Fibroblast of skin of abdomen (primary cell): ENCODE results near the gene AKAP6.
"Not testable (repeated sequence)": the region's sequence is repeated elsewhere in the genome, so short reads cannot be mapped to it uniquely, and the experiment has no call there.

Experiments used
- DNase-seq: peaks from one replicate; pipeline ENCODE4 v3.0.0-alpha.2; 2013

Gene AKAP6

DNA sequence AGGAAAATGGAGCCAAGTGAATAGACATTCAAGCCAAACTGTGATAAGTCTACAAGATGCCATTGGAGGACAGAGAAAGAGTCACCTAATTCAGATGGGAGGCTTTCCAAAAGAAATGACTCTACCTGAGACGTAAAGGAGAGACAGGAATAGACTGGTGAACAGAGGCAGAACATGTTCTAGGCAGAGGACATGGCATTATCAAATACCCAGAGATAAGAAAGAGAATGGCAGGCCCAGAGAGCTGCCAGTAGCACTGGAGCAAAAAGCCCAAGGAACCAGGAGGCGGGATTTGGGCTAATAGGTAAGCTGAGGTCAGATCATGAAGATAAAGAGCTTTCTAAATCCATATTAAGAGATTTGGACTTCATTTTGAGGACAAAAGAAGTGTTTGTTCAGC is 207.1 kb downstream of the AKAP6 start:
- no peak for DNase-seq

DNA sequence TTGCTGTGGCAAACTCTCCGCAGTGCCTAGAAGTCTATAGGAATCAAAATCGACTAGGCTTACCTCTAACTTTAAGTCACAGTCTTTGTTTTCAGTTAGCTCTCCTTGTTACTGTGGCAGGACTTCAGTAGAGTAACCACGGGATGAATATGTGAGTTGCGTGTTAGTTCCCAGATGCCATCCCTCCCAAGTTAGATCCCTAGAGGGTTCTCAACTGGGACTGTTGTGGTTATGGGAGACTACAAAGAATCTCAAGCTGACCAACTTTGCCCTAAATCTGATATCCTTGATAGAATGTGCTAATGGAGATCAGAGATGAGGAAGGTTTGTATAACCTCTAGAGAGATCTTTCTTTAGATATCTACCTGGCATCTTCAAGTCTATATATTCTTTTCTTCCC is 208.1 kb downstream of the AKAP6 start:
- no peak for DNase-seq

DNA sequence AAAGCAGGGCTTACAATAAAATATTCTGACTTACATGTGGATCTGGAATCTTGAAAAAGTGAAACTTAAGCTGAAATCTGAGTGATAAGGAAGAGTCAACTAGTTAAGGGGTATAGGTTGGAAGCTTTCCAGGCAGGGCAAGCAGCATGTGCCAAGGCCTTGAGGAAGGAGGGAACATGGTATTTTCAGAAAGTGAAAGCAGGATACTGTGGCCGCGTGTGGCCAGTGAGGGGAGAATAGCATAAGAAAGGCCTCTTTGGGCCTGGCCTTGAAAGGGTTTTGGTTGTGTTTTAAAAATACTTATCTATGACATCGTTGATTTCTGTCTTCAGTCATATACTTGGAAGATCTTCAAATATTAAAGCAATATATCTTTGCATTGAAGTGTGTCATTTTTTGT is 213.4 kb downstream of the AKAP6 start:
- no peak for DNase-seq

DNA sequence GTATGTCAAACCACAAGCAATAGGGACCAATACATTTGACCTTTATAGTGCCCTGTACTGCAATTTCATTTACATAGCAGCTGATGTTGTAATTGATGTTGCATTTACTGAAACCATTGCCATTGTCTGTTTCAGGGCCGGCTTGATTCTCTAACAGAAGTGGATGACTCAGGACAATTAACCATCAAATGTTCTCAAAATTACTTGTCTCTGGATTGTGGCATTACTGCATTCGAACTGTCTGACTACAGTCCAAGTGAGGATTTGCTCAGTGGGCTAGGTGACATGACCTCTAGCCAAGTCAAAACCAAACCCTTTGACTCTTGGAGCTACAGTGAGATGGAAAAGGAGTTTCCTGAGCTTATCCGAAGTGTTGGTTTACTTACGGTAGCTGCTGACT is 216.0 kb downstream of the AKAP6 start:
- no peak for DNase-seq

DNA sequence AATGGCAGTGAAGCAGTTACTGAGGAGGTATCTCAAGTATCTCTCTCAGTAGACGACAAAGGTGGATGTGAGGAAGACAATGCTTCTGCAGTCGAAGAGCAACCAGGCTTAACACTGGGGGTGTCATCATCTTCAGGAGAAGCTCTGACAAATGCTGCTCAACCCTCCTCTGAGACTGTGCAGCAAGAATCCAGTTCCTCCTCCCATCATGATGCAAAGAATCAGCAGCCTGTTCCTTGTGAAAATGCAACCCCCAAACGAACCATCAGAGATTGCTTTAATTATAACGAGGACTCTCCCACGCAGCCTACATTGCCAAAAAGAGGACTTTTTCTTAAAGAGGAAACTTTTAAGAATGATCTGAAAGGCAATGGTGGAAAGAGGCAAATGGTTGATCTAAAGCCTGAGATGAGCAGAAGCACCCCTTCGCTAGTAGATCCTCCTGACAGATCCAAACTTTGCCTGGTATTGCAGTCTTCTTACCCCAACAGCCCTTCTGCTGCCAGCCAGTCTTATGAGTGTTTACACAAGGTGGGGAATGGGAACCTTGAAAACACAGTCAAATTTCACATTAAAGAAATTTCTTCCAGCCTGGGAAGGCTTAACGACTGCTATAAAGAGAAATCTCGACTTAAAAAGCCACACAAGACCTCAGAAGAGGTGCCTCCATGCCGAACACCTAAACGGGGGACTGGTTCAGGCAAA is 216.6 kb downstream of the AKAP6 start:
- DNase-seq = no peak

DNA sequence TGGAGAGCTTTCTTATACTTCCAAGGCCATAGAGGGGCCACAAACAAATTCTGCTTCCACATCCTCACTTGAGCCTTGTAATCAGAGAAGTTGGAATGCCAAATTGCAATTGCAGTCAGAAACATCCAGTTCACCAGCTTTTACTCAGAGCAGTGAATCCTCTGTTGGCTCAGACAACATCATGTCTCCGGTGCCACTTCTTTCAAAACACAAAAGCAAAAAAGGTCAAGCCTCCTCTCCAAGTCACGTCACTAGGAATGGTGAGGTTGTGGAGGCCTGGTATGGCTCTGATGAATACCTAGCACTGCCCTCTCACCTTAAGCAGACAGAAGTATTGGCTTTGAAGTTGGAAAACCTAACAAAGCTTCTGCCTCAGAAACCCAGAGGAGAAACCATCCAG is 217.1 kb downstream of the AKAP6 start:
- DNase-seq = no peak

DNA sequence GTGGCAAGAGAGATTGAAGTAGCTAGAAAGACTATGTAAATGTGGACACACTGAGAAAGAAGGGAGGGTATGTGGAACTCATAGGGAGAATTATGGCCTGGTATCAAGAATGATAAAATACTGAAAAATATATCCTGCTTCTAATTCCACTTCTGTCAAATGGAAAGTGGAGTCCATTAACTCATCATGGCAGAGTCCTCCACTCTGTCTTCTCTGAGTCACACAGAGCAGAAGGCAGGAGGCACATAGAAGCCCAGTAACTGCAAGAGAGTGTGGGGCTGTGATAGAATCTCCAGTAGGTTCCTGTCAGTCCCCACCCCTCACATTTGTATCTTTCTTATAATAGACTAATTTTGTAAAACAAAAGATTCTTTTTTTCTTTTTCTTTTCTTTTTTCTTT is 223.7 kb downstream of the AKAP6 start:
- no peak for DNase-seq

DNA sequence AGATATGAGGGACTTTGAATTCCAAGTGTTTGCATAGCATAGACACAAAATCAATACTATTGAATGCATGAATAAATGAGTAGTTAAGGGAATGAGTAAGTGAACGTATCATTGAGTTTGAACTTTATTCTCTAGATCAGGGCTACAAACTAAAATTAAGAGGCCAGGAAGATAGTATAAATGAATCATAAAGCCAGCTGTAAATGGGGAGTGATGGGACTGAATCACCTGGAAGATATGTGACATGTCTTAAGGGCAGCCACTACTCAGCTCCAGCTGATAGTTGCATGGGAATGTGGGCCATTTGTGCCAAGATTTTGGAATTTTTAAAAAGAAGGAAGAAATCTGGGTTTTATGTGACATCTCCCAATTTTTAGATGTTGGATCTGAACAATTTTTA is 229.9 kb downstream of the AKAP6 start:
- peak; percentile 51 for DNase-seq

DNA sequence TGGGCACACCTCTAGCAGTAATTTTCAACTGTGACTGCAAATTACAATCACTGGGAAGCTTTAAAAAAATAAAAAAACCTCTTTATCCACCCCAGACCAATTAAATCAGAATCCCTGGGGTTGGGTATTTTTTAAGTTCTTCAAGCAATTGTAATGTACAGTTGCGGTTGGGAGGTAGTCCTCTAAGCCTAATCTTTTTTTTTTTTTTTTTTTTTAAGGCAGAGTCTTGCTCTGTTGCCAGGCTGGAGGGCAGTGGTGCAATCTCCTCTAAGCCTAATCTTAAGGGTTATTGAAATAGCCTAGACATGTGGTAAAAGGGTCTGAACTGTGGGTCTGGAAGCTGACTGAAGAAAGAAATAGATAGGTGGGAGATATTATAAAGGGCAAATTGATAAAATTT is 230.5 kb downstream of the AKAP6 start:
- peak; percentile 27 for DNase-seq

DNA sequence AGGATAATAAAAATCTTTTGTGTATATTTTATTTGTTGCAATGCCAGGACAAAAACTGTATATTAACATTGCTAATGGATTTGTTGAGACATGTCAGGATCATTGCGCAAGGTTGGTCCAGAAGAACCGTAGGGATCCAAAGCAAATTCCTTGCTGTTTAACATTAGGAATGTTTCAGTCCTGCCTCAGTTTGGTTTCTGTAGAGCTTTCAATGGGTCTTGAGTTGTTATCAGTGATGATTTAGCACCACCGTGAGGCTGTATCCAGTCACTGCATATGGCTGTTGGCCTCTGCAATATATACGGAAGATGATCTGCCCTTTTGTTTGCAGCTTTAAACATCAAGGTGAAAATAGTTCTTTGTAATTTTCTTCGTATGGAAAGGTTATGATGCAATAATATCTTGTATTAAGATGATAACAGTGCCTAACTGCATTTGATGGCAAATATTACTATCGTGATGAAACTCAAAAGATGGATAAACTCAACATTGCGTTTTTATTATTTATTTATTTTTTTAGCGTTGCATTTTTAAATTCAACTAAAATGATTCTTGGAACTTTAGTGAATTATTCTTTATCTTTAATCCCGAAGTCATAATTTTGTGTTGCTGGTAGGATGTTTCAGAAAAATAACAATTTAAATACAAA is 231.2 kb downstream of the AKAP6 start:
- peak; percentile 84 for DNase-seq

DNA sequence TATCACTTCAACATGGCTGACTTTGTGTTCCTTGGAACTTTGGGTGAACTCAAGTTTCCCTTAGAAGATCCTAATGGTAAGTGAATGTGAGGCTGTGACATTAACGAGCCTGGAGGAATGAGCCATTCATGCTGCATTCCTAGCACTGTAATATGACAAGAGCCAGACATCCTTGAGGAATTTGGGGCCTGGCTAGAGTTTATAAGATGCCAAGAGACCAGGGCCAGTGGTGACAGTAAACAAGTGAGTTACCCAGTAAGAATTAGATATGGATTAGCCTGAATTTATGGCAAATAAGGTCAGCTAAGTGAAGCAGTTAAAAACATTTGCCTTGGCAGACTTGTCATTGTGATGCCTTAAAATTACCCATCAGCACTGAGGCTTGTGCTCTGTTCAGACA is 232.4 kb downstream of the AKAP6 start:
- DNase-seq = peak; percentile 85

DNA sequence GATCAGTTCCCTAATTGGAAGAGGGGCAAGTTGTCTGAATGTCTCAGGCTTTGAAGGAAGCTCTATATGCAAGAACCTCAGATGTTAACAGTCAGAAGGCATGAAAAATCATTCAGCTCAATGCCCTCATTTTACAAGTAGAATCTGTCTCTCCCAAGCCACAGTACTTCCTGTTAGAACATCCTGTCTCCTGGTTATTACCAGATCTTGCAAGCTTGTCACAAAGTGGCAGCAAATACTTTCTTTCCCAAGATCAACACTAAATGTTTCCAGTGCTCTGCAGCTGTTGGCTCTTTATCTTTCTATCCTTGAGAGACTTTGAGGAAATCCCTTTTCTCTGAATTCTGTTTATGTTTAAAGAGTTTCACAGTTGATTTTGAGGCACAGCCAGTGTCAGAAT is 235.5 kb downstream of the AKAP6 start:
- DNase-seq = peak; percentile 24

DNA sequence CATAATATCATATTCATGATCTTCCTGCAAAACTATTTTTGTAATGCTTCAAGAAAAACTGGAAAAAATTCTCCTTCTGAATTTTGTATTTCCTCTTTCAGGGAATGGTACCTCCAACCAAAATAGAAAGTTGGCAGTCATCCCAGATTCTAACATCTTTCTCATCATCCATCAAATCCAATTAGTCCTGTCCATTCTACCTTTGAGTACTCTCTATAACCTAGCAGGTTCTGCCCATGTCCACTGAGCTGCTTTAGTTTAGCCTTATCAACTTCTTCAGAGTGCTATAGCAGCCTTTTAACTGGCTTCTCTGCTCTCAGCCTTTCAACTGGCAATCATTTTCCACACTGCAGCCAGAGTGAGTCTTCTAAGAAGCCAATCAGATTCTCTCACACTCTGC is 236.2 kb downstream of the AKAP6 start:
- DNase-seq = no peak

DNA sequence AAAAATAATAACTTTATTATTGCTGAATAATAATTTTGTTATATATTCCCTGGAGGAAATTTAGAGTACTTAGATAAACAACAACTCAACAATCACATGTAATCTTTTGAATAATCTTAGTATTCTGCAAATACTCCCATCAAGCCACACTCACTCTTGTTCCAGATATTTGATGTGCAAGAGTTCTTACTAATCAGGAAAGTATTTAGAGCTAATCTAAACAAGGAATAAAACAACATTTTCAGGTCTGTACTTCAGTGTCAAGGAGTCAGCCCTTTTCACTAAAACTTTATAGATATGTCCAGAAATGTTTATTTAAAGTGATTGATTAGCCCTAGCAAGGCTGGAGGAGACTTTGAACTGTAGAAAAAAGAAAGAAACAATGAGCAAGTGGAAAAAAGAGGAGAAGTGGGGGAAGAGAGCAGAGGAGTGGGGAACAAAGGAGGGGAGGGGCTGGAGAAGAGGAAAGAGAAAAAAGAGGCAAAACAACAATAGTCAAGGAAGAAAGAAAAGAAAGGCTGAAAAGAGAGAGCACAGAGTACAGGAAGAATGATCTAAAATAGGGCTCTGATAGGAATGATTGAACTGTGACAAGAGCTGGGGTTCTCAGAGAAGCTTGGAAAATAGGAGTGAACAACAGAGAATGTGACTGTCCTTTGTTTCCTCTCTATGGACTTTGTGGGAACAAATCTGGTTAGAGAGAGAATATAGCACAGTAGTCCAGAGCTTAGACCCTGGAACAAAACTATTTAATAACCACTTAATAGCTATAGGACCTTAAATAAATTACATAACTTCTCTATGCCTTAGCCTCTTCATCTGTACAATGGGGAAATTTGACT is 238.7 kb downstream of the AKAP6 start:
- DNase-seq = peak; percentile 48

DNA sequence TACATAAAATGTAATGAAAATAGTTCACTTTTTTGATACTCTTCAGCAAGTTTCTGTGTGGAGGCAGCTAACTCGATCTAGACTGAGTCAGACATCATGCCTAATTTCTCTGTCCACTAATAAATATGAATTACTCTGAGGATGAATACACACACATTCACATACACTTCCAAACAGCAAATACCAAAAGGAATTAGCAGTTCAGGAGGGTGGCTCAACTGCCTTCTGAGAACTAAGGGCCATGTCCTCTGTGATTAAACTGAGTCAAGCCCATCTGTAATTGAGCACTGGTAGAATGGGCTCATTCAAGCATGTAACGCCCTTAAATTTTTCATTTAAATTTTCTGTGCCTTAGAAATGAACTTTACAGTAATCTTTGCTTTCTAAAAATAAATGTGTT is 242.5 kb downstream of the AKAP6 start:
- no peak for DNase-seq

DNA sequence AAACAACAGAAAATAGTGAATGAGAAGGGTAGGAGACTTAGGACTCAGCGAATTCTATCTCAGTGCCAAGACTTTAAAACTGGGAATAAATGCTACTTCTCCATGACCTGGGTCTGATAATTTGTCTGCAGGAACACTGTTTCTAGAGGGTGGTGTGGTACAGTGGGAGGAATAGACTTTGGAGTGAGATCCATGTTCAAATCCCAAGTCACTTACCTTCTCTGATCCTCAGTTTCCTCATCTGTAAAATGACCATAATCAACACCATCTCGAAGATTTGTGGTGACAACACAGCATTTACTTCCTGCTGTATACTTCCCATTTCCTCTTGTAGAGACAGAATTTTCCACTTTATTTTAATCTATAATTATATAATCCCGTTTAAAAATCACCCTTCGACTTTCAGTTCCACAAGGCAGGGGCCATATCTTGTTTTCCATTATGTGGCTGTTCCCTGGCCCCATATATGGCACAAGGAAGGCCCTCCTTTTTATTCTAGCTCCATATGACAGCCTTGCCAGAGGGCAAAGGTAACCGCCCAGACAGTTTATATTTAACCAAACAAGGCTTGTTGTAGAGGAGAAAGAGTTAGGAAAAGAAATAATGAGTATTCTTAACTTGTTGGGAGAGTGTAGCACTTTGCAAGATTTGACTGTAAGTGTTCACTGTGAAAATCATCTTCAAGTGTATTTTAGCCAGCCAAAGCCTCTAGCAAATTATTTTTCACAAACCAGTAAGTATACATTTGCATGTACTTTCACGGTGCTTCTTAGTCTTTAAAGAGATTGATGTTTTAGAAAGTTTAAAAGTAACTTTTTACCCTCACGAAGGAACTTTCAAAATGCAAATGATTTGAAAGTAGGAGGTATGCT is 243.1 kb downstream of the AKAP6 start:
- DNase-seq = no peak

DNA sequence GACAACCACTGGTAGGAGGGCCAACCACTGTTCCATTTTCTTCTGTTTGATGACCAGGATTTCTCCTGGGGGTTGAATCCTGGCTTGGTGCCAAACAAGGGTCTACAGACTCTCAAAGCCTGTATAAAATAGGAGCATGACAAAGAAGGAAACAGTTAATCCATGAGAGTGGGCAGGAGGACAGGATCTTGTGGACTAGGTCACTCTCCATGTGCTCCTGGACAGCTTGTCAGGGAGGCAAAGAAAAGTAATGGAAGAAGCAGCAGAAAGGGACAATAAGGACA is 243.7 kb downstream of the AKAP6 start:
- DNase-seq = no peak

DNA sequence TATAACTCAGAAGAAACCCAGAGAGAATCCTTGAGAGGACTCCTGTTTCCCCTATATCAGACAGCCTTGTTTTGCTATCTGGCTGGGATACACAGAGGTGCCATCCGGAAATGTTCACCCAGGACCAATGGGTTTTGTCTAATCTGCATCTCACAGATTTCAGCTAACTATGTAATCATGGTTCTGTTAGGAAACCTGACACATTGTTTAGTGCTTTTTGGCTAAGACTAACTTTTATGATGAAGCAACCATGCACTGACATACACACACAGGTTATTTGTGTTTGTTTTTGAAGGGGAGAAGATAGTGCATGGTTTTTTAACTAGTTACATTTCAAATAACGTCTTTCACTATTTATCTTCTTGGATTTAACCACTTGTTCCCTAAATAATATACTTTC is 245.2 kb downstream of the AKAP6 start:
- no peak for DNase-seq

DNA sequence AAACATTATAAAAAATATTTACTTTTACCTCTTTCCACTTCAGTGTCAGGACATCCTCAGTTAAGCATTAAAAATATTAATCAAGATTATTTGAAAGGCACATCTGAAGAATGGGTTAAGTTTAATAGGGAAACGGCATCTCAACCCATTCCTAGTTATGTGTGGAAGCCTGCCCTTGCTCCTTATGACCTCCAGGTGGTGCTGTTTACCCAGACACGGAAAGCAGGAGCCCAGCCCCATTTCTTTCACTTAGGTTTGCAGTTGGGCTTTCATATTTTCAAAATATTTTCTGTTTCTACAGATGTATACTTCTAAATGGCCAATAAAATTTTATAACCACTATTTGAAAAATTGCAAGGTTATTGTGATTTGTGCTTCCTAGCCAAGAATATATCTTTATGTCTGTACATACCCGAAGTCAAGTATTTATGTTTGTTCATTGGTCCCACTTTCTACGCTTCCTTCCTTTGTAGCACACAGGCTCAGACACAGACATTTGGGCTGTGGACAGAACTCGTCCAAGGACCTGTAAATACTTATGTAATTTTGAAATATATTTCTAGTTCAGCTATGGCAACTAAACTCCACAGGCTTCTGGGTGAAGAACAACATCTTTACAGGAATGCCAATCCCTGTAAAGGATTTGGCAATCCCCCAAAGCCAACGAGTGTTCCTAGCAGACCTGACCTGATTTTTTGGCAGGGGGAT is 247.1 kb downstream of the AKAP6 start:
- peak; percentile 64 for DNase-seq

DNA sequence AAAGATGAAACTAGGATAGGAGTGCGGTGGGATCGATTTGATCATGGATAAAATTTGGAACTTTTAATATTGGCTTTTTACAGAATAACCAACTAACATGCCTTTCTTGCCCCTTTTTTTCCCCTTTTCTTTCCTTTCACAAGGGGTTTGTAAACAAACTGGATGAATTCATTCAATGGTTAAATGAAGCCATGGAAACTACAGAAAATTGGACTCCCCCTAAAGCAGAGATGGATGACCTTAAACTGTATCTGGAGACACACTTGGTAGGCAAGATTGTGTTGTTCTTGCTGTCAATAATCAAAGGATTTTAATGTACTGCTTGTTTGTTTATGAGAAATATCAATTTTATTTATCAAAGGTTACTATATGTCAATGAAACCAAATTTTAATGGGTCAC is 247.9 kb downstream of the AKAP6 start:
- DNase-seq = no peak

DNA sequence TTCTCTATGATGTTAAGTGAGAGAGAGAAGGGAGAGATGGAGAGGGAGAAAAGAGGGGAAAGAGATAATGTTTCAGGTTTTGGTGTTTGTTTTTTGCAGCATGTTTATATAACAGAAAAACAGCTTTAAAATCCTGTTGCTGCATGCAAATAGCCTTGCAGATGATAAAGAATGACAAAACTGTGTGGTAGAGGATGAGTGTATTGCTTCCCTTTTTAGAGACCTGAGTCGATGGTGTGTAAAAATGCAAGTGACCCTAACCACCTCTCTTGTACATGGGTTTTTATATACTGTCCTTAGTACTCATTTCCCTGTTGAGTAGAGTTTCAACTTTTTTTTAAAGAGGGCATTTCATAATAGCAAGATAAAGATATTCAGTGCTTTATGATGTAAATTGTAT is 249.1 kb downstream of the AKAP6 start:
- no peak for DNase-seq

DNA sequence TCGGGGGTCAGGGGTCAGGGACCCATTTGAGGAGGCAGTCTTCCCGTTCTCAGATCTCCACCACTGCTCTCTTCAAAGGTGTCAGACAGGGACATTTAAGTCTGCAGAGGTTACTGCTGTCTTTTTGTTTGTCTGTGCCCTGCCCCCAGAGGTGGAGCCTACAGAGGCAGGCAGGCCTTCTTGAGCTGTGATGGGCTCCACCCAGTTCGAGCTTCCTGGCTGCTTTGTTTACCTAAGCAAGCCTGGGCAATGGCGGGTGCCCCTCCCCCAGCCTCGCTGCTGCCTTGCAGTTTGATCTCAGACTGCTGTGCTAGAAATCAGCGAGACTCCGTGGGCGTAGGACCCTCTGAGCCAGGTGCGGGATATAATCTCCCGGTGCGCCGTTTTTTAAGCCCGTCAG is 254.3 kb downstream of the AKAP6 start:
- not testable (repeated sequence) for DNase-seq
